K562 (cell line): ENCODE results near the gene KLC3. TPM values are rescaled to one million over a fixed set of nuclear protein-coding genes. Genes with fewer than 3 reads are reported as not detected.

ENCODE experiments used
- ARID2 ChIP-seq: fragments of 450-650 bp; IDR thresholded peaks from 2 replicates; pipeline ENCODE4 v1.6.1; 2017; ENCODE audit warnings: antibody characterized with exemption, mild to moderate bottlenecking
- ARID4B ChIP-seq: sonication (generic); formaldehyde crosslinking; IDR thresholded peaks from 2 replicates; pipeline ENCODE4 v1.8.0; 2022; ENCODE audit warnings: mild to moderate bottlenecking, missing genetic modification reagents
- CBX2 ChIP-seq: fragments of 200-600 bp; sonication (generic); IDR thresholded peaks from one replicate; pipeline ENCODE4 v1.6.1; 2012; ENCODE audit warnings: mild to moderate bottlenecking, low read length, inconsistent platforms; ENCODE audit not compliant: insufficient read depth, poor library complexity, severe bottlenecking
- CREB3L1 ChIP-seq: fragments of 450-650 bp; IDR thresholded peaks from 2 replicates; pipeline ENCODE4 v1.6.1; 2014; ENCODE audit warnings: low read depth, mild to moderate bottlenecking, moderate library complexity, borderline replicate concordance
- E2F3 ChIP-seq: fragments of 250-450 bp; sonication (Bioruptor Pico); IDR thresholded peaks from 2 replicates; pipeline ENCODE4 v1.4.0; 2020; ENCODE audit warnings: mild to moderate bottlenecking
- GTF2E2 ChIP-seq: fragments of 200-800 bp; sonication (Bioruptor generic); IDR thresholded peaks from 2 replicates; pipeline ENCODE4 v1.6.1; 2016; ENCODE audit warnings: missing genetic modification characterization, missing compliant biosample characterization
- MCM5 ChIP-seq: fragments of 450-650 bp; IDR thresholded peaks from 2 replicates; pipeline ENCODE4 v1.6.1; 2016; ENCODE audit warnings: low read depth
- TAF9B ChIP-seq: fragments of 450-650 bp; IDR thresholded peaks from 2 replicates; pipeline ENCODE4 v1.6.1; 2018; ENCODE audit warnings: mild to moderate bottlenecking; ENCODE audit not compliant: partially characterized antibody
- TCF3 ChIP-seq: sonication (generic); formaldehyde crosslinking; IDR thresholded peaks from 2 replicates; pipeline ENCODE4 v1.4.0; 2020; ENCODE audit warnings: mild to moderate bottlenecking, missing genetic modification reagents
- polyA plus RNA-seq, 8 experiments: library from polyadenylated mRNA; depleted of rRNA in 4 of 8; stranded (reverse) in 5 of 8; unstranded in 3 of 8; fragments of >200 nt; fragmentation: Nextera tagmentation in 2 of 8; fragmentation: Illumina TruSeq in 1 of 8; extraction: Ambion mirVana in 2 of 8; extraction: Trizol in 1 of 8; gene quantifications; 2 replicates each; pipeline versions ENCODE4 v1.2.1 to v1.2.3, GENCODE V29; 2011 to 2014; ENCODE audit warnings: inconsistent platforms in 1 of 8, missing spikeins in 1 of 8
- total RNA-seq, 7 experiments: library from RNA; depleted of rRNA in 6 of 7; stranded (reverse); fragments of >200 nt in 6 of 7; fragmentation: Illumina TruSeq in 2 of 7; extraction: Trizol in 2 of 7; gene quantifications; 2 replicates each; pipeline versions ENCODE4 v1.2.1 to v1.2.3, GENCODE V29; 2011 to 2021; ENCODE audit warnings: low replicate concordance in 1 of 7

Gene KLC3
- total and polyA plus RNA-seq, 9 of the 15 experiments (the other 6 are each of a cell fraction or from before 2014, with no cell fraction given), result 0.03 to 1.2 (median 0.59) TPM; not detected in 3

GRCh38 chr19:45305421-45305820 is 35.1 kb upstream of the KLC3 start (continued):
- TF ChIP-seq ARID4B (no peak), TAF9B (no peak), CBX2 (no peak), CREB3L1 (no peak), E2F3 (CRISPR knock-in tag) (no peak), ARID2 (no peak), GTF2E2 (tag) (no peak), TCF3 (CRISPR knock-in tag) (no peak), MCM5 (no peak)
